HepG2 (cell line): ENCODE results near the gene RTP3. TPM values are rescaled to one million over a fixed set of nuclear protein-coding genes. Genes with fewer than 3 reads are reported as not detected.

Source experiments
- ATAC-seq: fragments of 200-7000 bp; cut with Tn5 transposase; 3 replicates; pipeline ENCODE4 v1.9.1; 2020; ENCODE audit warnings: mild to moderate bottlenecking, moderate library complexity
- BruUV-seq: library from RNA; stranded (reverse); fragments of 400-500 nt; replicated peaks from 2 replicates; lab custom pipeline; 2021; lab: Mats Ljungman, UMichigan
- CTCF ChIA-PET: fragments of 300-600 bp; formaldehyde crosslinking; extraction: SDS; loops from one replicate; lab custom pipeline; 2021; ENCODE audit warnings: low total read pairs, inconsistent platforms, low intra/inter-chr PET ratio; lab: Yijun Ruan, JAX
- POLR2A ChIA-PET: fragments of 350-600 bp; sonication (Branson Sonifier 250); formaldehyde crosslinking; loops from one replicate; lab custom pipeline; 2020; ENCODE audit warnings: antibody characterized with exemption, inconsistent platforms; lab: Yijun Ruan, JAX
- DNase-seq: peaks from one replicate; pipeline ENCODE4 v3.0.0-alpha.2; 2015; ENCODE audit warnings: low spot score
- FAIRE-seq: peaks from 3 replicates; lab custom pipeline; 2011; peaks lifted over from hg19 to GRCh38; lab: Jason Lieb, UNC
- H2AFZ ChIP-seq: one replicate; pipeline ENCODE4 v1.6.1; 2011; ENCODE audit warnings: low read length, inconsistent platforms
- H3K27ac ChIP-seq: fragments of 300-600 bp; 3 replicates; pipeline ENCODE4 v1.8.0; 2011; ENCODE audit warnings: mixed run types, mild to moderate bottlenecking, mixed read lengths, low read length, inconsistent platforms; ENCODE audit not compliant: insufficient read depth; ENCODE audit errors: extremely low read length
- H3K27me3 ChIP-seq, 2 experiments: fragments of 200-600 bp in 1 of 2; 2 replicates in 1 of 2; 3 replicates in 1 of 2; pipeline versions ENCODE4 v1.6.0 to v1.8.0; 2011; ENCODE audit warnings: low read length in 2 of 2, mild to moderate bottlenecking in 2 of 2, moderate library complexity in 2 of 2, inconsistent platforms in 1 of 2; ENCODE audit not compliant: insufficient read depth in 2 of 2, control insufficient read depth in 1 of 2
- H3K36me3 ChIP-seq, 2 experiments: fragments of 200-600 bp in 1 of 2; replicated peaks in 1 of 2; 2 replicates in 1 of 2; 3 replicates in 1 of 2; pipeline versions ENCODE4 v1.5.1 to v1.8.0; 2011; ENCODE audit warnings: low read length in 2 of 2, inconsistent platforms in 1 of 2; ENCODE audit not compliant: insufficient read depth in 2 of 2, control insufficient read depth in 1 of 2
- H3K4me1 ChIP-seq: 2 replicates; pipeline ENCODE4 v1.5.1; 2012; ENCODE audit warnings: low read length, inconsistent platforms; ENCODE audit not compliant: insufficient read depth
- H3K4me2 ChIP-seq: 2 replicates; pipeline ENCODE4 v1.6.0; 2011; ENCODE audit warnings: low read depth, low read length, inconsistent platforms
- H3K4me3 ChIP-seq, 3 experiments: fragments of 200-600 bp in 1 of 3; sonication (generic), shearing (Covaris generic) in 1 of 3; replicated peaks in 1 of 3; 2 replicates each; pipeline ENCODE4 v1.5.1; 2011 to 2016; ENCODE audit warnings: low read length in 3 of 3, inconsistent platforms in 2 of 3, low read depth in 2 of 3, mild to moderate bottlenecking in 2 of 3, control low read depth in 1 of 3, mixed read lengths in 1 of 3; ENCODE audit not compliant: insufficient read depth in 1 of 3
- H3K79me2 ChIP-seq: one replicate; pipeline ENCODE4 v1.6.1; 2011; ENCODE audit warnings: low read length, inconsistent platforms; ENCODE audit not compliant: insufficient read depth
- H3K9ac ChIP-seq: 2 replicates; pipeline ENCODE4 v1.6.0; 2011; ENCODE audit warnings: mild to moderate bottlenecking, low read depth, low read length, inconsistent platforms; ENCODE audit not compliant: insufficient read depth
- H3K9me3 ChIP-seq: 2 replicates; pipeline ENCODE4 v1.5.1; 2012; ENCODE audit warnings: mild to moderate bottlenecking, low read length
- H4K20me1 ChIP-seq: 2 replicates; pipeline ENCODE4 v1.6.0; 2011; ENCODE audit warnings: inconsistent platforms, mild to moderate bottlenecking, low read length, moderate library complexity; ENCODE audit not compliant: insufficient read depth
- CCDC6 ChIP-seq: sonication (generic); formaldehyde crosslinking; IDR thresholded peaks from 2 replicates; pipeline ENCODE4 v1.8.1; 2022; ENCODE audit warnings: mild to moderate bottlenecking, missing genetic modification reagents, moderate library complexity
- EZH2 ChIP-seq: conservative IDR thresholded peaks from 2 replicates; pipeline ENCODE4 v1.6.1; 2012; ENCODE audit warnings: mild to moderate bottlenecking, low read depth, low read length, moderate library complexity
- IKZF1 ChIP-seq: fragments of 450-650 bp; IDR thresholded peaks from 2 replicates; pipeline ENCODE4 v1.7.1; 2016
- SNAI1 ChIP-seq: sonication (generic); formaldehyde crosslinking; IDR thresholded peaks from 2 replicates; pipeline ENCODE4 v1.5.0; 2020; ENCODE audit warnings: mild to moderate bottlenecking, missing genetic modification reagents, borderline replicate concordance
- TSC22D2 ChIP-seq: sonication (generic); formaldehyde crosslinking; IDR thresholded peaks from 2 replicates; pipeline ENCODE4 v1.5.1; 2020; ENCODE audit warnings: missing genetic modification reagents, mild to moderate bottlenecking, borderline replicate concordance
- YY1 ChIP-seq: IDR thresholded peaks from 2 replicates; pipeline ENCODE4 v1.6.1; 2011; ENCODE audit warnings: low read length, low read depth, moderate library complexity, mild to moderate bottlenecking; ENCODE audit not compliant: insufficient read depth, insufficient replicate concordance
- ZBTB4 ChIP-seq: sonication (generic); formaldehyde crosslinking; IDR thresholded peaks from 2 replicates; pipeline ENCODE4 v1.4.0; 2020; ENCODE audit warnings: missing genetic modification reagents, mild to moderate bottlenecking, borderline replicate concordance
- ZBTB49 ChIP-seq: sonication (generic); formaldehyde crosslinking; IDR thresholded peaks from 2 replicates; pipeline ENCODE4 v1.4.0; 2020; ENCODE audit warnings: missing genetic modification reagents, borderline replicate concordance
- ZFP91 ChIP-seq: sonication (generic); formaldehyde crosslinking; IDR thresholded peaks from 2 replicates; pipeline ENCODE4 v1.9.0; 2022; ENCODE audit warnings: missing genetic modification reagents, mild to moderate bottlenecking, borderline replicate concordance
- ZNF12 ChIP-seq: sonication (generic); formaldehyde crosslinking; IDR thresholded peaks from 2 replicates; pipeline ENCODE4 v1.5.0; 2020; ENCODE audit warnings: missing genetic modification reagents
- ZNF224 ChIP-seq: sonication (generic); formaldehyde crosslinking; IDR thresholded peaks from 2 replicates; pipeline ENCODE4 v1.5.0; 2020; ENCODE audit warnings: mild to moderate bottlenecking, missing genetic modification reagents
- ZNF331 ChIP-seq: sonication (generic); formaldehyde crosslinking; IDR thresholded peaks from 2 replicates; pipeline ENCODE4 v1.4.0; 2020; ENCODE audit warnings: missing genetic modification reagents
- ZNF451 ChIP-seq: sonication (generic); formaldehyde crosslinking; IDR thresholded peaks from 2 replicates; pipeline ENCODE4 v1.5.0; 2020; ENCODE audit warnings: mild to moderate bottlenecking, missing genetic modification reagents
- in situ Hi-C: cut with HindIII; loops from 2 replicates; pipeline ENCODE4 v1.10.0; 2017; ENCODE audit warnings: low pct_unique_long_range_greater_than_20kb; ENCODE audit not compliant: extremely low pct_ligation_motif_present
- intact Hi-C: fragments of 100-400 bp; cut with micrococcal nuclease; formaldehyde crosslinking; loops from one replicate; pipeline ENCODE4 v1.10.0; 2022; ENCODE audit not compliant: unreplicated experiment
- polyA plus RNA-seq, 8 experiments: library from polyadenylated mRNA; depleted of rRNA in 3 of 8; stranded (reverse) in 7 of 8; unstranded in 1 of 8; fragments of >200 nt; fragmentation: Illumina TruSeq in 4 of 8; extraction: Trizol in 4 of 8; gene quantifications; 2 replicates each; pipeline versions ENCODE4 v1.2.1 to v1.2.3, GENCODE V29; 2011 to 2016; ENCODE audit warnings: low read depth in 4 of 8, missing spikeins in 1 of 8, mixed read lengths in 1 of 8; ENCODE audit not compliant: insufficient read depth in 1 of 8
- total RNA-seq, 5 experiments: library from RNA; depleted of rRNA; stranded (reverse); fragments of >200 nt; fragmentation: Illumina TruSeq; extraction: Trizol; gene quantifications; 2 replicates each; pipeline ENCODE4 v1.2.3, GENCODE V29; 2016; ENCODE audit warnings: low read depth in 1 of 5
- TF ChIP-seq, protein P1 (sequence below): sonication (generic); formaldehyde crosslinking; IDR thresholded peaks from 2 replicates; pipeline ENCODE4 v1.4.0; 2020; ENCODE audit warnings: mild to moderate bottlenecking, missing genetic modification reagents

The RTP3 gene
- total and polyA plus RNA-seq, 2 of the 13 experiments (the other 11 are each of a cell fraction or from before 2014, with no cell fraction given), result 0.09 TPM; not detected in 1

DNA sequence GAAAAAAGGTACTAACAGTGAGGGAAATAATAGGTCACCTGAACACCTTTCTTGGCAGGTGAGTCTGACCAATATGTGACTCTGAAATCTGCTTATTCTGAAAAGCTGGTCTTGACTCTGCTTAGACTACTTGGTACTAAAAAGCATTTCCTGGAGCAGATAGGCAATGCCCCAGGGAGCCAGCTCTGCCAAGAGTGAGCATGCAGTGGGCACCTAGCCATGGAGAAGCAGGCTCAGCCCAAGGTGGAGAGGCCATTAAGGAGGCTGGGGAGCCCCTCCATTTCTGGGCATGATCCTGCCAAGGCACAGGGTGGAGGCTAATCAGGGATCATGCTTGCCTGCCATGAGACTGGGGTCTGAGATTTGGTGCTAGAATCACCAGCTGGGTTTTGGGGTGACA, 31.5 kb upstream of the RTP3 start:
- ATAC-seq, result no peak
- H3K4me3 ChIP-seq, result no peak overlapping the region
- no peaks in the 10 kb centered on the region for H3K4me1 ChIP-seq
- in situ Hi-C loops, result no loop called here
- no peak overlapping the region for H2AFZ ChIP-seq
- H3K4me2 ChIP-seq, result no peak overlapping the region
- no TSS peak for BruUV-seq
- no peak overlapping the region for H3K9ac ChIP-seq
- H3K9me3 ChIP-seq, result 0 out of 2 replicates have a peak, but pooled peaks cover 2% of the 10 kb centered on the region
- no peak for DNase-seq
- no peaks in the 10 kb centered on the region for H4K20me1 ChIP-seq
- FAIRE-seq, result no peak
- POLR2A ChIA-PET, result no interaction called here
- H3K79me2 ChIP-seq, result no peaks in the 10 kb centered on the region
- TF ChIP-seq ZNF331 (CRISPR knock-in tag), result no peak
- no peak for TF ChIP-seq ZBTB4 (CRISPR knock-in tag)
- no peak for TF ChIP-seq IKZF1
- no peak for TF ChIP-seq SNAI1
- TF ChIP-seq YY1, result no peak
- TF ChIP-seq CCDC6 (CRISPR knock-in tag), result no peak
- TF ChIP-seq ZFP91, result no peak
- TF ChIP-seq ZBTB49 (CRISPR knock-in tag), result no peak
- TF ChIP-seq ZNF451 (CRISPR knock-in tag), result no peak
- no peak for TF ChIP-seq EZH2
- TF ChIP-seq, protein P1, sequence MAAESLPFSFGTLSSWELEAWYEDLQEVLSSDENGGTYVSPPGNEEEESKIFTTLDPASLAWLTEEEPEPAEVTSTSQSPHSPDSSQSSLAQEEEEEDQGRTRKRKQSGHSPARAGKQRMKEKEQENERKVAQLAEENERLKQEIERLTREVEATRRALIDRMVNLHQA (CRISPR knock-in tag), result no peak
- TF ChIP-seq ZNF224, result no peak
- no peak for TF ChIP-seq ZNF12 (CRISPR knock-in tag)
- TF ChIP-seq TSC22D2 (CRISPR knock-in tag), result no peak
- TF ChIP-seq, all 625 proteins: peak for 0
- Histone ChIP-seq H3K36me3 (no peaks in the 10 kb centered on the region), H3K27ac (no peak overlapping the region), H3K27me3 (peaks cover 2 to 3% of the 10 kb centered on the region in 2 experiments; a peak in 2 of 5 replicates)
- CTCF ChIA-PET, result no interaction called here
- intact Hi-C loops, result no loop called here
